Kidney epithelial cell (primary cell): Measurements from ENCODE around the gene SOX6. TPM values are rescaled to one million over a fixed set of nuclear protein-coding genes. Genes with fewer than 3 reads are reported as not detected.

ENCODE experiments used
- DNase-seq: peaks from one replicate; pipeline ENCODE4 v3.0.0-alpha.2; 2010; ENCODE audit warnings: low read depth
- H3K27me3 ChIP-seq: 2 replicates; pipeline ENCODE4 v1.6.0; 2011; ENCODE audit warnings: low read length; ENCODE audit not compliant: control insufficient read depth, insufficient read depth
- H3K36me3 ChIP-seq: 2 replicates; pipeline ENCODE4 v1.5.1; 2011; ENCODE audit warnings: low read length; ENCODE audit not compliant: control insufficient read depth, insufficient read depth
- H3K4me3 ChIP-seq: 2 replicates; pipeline ENCODE4 v1.5.1; 2011; ENCODE audit warnings: low read depth, mild to moderate bottlenecking, control low read depth, low read length
- CTCF ChIP-seq: IDR thresholded peaks from 2 replicates; pipeline ENCODE4 v1.5.1; 2011; ENCODE audit warnings: mild to moderate bottlenecking, moderate library complexity, low read length, control low read depth, inconsistent platforms; ENCODE audit not compliant: insufficient read depth, poor library complexity, severe bottlenecking
- total RNA-seq: library from RNA; depleted of rRNA; stranded (reverse); fragments of >200 nt; gene quantifications from 2 replicates; pipeline ENCODE4 v1.2.3, GENCODE V29; 2015

Gene SOX6
- total RNA-seq, 1 donor from 2014 or later: 2.7 TPM

GRCh38 chr11:16195651-16196050 lies 160.7 kb downstream of the SOX6 start:
- H3K4me3 ChIP-seq: no peak overlapping the region
- TF ChIP-seq CTCF: no peak
- DNase-seq: no peak

GRCh38 chr11:16194566-16194965 lies 161.8 kb downstream of the SOX6 start:
- Histone ChIP-seq H3K4me3 (no peak overlapping the region), H3K36me3 (no peaks in the 10 kb centered on the region), H3K27me3 (no peaks in the 10 kb centered on the region)
- DNase-seq: no peak
- no peak for TF ChIP-seq CTCF

More at GRCh38 chr11:16195651-16196050, 160.7 kb downstream of the SOX6 start:
- no peaks in the 10 kb centered on the region for H3K36me3 ChIP-seq
- H3K27me3 ChIP-seq: no peaks in the 10 kb centered on the region

- Histone ChIP-seq H3K4me3 (no peak overlapping the region), H3K36me3 (no peaks in the 10 kb centered on the region), H3K27me3 (no peaks in the 10 kb centered on the region)
- no peak for DNase-seq
- no peak for TF ChIP-seq CTCF
These were observed 162.4 kb downstream of the SOX6 start for GRCh38 chr11:16193897-16194381.

DNA sequence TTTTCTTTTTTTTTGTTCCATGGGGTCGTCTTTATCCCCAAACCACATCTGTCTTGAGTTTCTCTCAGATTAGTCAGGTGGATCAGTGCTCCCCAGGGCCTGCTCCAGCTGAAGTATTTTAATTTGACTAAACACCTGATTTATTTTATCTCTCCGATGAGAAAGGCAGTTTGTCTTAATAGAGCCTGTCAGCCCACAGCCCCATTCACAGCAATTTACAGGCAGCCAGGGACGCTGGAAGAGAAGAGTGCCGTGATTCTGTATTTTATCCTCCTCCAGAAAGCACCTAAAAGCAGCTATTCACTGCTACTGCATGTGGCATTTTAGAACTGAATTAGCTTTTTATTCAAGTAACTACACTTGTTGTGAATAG lies 164.5 kb downstream of the SOX6 start:
- H3K36me3 ChIP-seq: no peaks in the 10 kb centered on the region
- TF ChIP-seq CTCF: no peak
- H3K4me3 ChIP-seq: no peak overlapping the region
- H3K27me3 ChIP-seq: no peaks in the 10 kb centered on the region
- no peak for DNase-seq

- H3K36me3 ChIP-seq: no peaks in the 10 kb centered on the region
- no peaks in the 10 kb centered on the region for H3K27me3 ChIP-seq
- DNase-seq: no peak
- H3K4me3 ChIP-seq: no peak overlapping the region
- no peak for TF ChIP-seq CTCF
These were observed 165.0 kb downstream of the SOX6 start for GRCh38 chr11:16191212-16191867.

DNA sequence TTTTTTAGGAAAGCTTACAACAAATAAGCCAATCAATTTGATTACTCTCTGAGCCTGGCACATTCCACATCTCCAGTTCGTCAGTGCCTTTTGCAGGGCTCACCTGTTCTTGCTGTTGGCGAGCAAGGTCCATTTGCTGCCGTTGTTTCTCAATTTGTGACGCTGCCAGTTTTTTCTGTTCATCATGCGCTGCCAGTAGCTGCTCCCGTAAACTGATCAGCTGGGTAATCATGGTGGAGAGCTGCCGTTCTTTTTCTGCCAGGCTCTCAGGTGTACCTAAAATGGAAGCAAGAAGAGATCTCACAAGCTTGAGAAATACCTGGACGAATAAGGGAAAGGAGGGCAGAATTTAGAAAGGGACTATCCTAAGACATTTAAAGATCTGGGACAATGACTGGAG lies 169.7 kb downstream of the SOX6 start:
- H3K27me3 ChIP-seq: no peaks in the 10 kb centered on the region
- no peak for DNase-seq
- no peaks in the 10 kb centered on the region for H3K36me3 ChIP-seq
- no peak overlapping the region for H3K4me3 ChIP-seq
- no peak for TF ChIP-seq CTCF
